GM20000 (cell line): Measurements from ENCODE around the gene DDR1.

ENCODE experiments used
- DNase-seq: peaks from one replicate; pipeline ENCODE4 v3.0.0; 2012; ENCODE audit warnings: low spot score
- TF ChIP-seq, protein P1 (sequence below): IDR thresholded peaks from 2 replicates; pipeline ENCODE4 v1.5.1; 2012; ENCODE audit warnings: mild to moderate bottlenecking, control low read depth; ENCODE audit errors: extremely low read depth, missing control alignments

DDR1 gene

DNA sequence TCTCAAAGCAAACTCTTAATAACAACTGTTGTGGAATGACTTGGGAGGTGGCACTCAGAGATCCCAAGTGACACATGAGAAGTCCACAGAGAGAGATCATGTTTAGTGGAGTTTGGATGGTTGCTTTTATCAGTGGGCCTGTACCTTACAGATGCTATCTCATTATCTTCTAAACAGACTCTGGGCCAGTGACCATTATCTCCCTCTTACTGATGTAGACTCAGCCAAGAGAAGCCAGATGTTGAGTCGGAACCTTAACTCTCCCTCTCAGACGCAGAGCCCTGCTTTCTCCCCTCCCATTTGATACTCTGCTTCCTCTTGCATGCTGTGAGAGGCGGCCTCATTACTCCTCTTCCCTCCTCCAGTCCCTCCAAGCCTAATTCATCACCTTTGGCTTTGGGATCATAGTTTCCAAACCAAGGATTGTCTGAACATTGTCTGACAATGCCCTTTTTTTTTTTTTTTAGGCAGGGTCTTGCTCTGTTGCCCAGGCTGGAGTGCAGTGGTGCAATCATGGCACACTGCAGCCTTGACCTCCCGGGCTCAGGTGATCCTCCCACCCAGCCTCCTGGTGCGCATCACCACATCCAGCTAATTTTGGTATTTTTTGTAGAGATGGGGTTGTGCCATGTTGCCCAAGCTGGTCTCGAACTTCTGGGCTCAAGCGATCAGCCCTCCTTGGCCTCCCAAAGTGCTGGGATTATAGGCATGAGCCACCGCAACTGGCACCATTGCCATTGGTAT lies 4.5 kb upstream of the DDR1 start:
- no peak for DNase-seq
- TF ChIP-seq, protein P1, sequence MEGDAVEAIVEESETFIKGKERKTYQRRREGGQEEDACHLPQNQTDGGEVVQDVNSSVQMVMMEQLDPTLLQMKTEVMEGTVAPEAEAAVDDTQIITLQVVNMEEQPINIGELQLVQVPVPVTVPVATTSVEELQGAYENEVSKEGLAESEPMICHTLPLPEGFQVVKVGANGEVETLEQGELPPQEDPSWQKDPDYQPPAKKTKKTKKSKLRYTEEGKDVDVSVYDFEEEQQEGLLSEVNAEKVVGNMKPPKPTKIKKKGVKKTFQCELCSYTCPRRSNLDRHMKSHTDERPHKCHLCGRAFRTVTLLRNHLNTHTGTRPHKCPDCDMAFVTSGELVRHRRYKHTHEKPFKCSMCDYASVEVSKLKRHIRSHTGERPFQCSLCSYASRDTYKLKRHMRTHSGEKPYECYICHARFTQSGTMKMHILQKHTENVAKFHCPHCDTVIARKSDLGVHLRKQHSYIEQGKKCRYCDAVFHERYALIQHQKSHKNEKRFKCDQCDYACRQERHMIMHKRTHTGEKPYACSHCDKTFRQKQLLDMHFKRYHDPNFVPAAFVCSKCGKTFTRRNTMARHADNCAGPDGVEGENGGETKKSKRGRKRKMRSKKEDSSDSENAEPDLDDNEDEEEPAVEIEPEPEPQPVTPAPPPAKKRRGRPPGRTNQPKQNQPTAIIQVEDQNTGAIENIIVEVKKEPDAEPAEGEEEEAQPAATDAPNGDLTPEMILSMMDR: no peak

GRCh38 chr6:30880698-30881252 lies 3.5 kb upstream of the DDR1 start:
- DNase-seq: no peak
- TF ChIP-seq, protein P1: no peak

DNA sequence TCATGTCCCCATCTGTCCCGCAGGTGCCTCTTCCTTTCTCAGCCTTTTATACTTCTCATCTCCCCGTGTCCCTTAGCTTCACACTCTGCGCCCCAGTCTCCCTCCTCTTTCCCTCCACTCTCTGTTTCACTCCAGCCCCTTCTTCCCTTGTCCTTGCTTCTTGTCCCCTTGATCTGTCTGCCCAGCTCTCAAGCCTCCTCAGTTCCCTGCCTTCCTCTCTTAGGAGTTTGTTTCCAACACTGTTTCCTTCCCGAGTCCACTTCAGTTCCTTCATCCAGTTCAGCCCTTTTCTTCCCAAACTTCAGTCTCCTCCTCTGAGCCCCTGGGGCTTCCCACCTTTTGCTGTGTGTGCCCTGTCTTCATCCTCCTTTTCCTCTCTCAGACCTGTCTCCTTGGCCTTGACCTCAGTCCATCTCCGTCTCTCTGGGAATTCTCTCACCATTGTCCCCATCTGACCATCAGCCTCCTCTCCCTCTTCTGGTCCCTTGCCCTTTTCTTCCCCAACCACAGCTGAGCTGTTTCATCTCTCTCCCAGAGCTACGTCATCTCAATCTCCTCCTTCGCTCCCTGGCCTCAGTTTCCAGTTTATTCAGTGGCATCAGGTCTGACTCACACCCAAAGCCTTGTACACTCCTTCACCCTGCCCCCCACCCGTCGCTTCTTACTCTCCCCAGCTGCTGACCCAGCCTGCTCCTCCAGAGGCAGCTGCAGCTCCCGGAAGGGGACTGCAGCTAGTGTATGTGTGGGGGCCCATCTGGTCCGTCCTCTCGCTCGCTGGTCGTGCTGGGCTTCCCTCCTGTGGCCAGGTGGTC lies 2.7 kb upstream of the DDR1 start:
- TF ChIP-seq, protein P1: no peak
- DNase-seq: no peak

GRCh38 chr6:30882204-30882758 lies 2.0 kb upstream of the DDR1 start:
- TF ChIP-seq, protein P1: no peak
- peak; percentile 17 for DNase-seq

DNA sequence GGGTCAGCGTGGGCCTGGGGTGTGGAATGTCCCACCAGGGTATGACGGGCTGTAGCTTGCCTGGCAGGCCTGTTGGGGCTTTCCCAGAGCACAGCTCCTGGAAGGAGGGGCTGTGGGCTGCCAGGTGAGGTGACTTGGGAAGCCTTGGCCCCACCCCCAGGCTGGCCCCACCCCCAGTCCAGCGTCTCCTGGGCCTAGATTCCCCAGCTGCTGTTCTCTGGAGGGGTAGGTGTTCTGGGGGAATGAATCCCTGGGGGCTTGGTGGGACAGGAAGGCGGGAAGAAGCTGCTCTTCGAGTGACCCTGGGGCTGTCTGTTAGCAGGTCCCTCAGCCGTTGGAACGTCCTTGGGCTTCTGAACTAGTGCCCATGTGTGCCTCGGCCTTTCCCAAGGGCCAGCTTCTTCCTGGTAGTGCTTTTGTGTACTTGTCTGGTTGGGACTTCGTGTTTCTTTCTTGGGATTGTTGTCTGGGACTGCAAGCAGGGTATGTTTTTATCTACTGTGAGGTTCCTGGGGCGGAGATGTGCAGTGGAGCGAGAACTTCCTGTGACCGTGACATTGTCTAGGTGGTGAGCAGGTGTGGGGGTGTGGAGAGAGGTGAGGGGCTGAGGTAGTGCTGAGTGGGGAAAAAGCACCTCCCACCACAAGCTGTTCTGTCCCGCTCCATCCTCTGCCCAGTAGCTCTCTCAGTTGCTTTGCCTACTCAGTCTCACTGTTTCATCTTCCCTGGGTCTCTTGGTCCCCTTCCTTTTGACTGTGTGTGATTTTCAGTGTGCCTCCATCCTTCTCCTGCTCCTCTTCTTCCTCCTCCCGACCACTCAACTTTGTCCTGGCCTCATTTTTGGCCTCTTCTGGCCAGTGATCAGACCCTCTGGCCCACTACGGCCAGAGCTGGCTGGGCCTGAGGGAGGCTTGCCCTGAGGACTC lies 1.3 kb upstream of the DDR1 start:
- TF ChIP-seq, protein P1: no peak
- peak; percentile 84 for DNase-seq

DNA sequence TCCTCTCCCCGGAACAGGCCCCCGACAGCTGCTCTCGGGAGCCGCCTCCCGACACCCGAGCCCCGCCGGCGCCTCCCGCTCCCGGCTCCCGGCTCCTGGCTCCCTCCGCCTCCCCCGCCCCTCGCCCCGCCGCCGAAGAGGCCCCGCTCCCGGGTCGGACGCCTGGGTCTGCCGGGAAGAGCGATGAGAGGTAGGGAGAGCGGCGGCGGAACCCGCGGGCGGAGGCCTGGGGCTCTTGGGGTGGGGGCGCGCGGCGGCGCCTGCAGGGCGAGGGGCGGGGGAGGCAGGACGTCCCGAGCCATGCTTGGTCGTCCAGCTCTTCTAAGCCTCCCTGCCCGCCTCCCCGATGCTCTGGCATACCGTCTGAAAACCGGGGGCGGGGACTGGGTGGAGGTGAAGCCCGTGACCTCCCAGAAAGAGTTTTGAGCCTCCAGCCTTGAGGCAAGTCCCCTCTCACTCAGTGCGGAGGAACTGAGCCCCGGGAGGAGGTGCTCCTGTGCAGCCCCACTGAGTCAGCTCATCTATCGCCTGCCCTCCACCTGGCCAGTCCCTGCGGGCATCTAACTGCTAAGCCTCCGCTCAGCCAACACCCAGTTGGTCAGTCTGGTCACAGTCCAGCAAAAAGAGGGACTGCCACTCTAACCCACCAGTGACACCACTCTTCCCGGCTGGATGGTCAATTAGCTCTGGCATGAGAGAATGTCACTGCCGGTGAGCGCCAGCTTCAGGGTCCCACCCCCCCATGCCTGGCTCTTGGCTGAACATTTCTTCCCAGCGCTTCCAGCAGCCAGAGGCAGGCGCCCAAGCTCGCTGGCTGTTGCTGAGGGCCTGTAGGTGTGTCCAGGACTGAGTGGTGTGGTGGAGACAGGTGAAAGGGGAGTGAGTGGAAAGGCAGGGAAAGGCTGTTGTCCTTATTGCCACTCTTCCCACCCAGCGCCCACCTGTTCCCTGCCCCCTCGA lies 482 bp downstream of the DDR1 start:
- DNase-seq: peak; percentile 87
- TF ChIP-seq, protein P1: no peak
